Gastroesophageal sphincter (tissue), 3 donors: ENCODE results near the gene TRIM65.
A peak's percentile ranks its signal among the peaks of the same experiment; 100 is the strongest.

ENCODE experiments used
- EP300 ChIP-seq: sonication (generic); formaldehyde crosslinking; IDR thresholded peaks from one replicate; pipeline ENCODE4 v1.6.1; 2017; ENCODE audit warnings: antibody characterized with exemption, mild to moderate bottlenecking
- POLR2A ChIP-seq, 2 donors: fragments of 450-650 bp; IDR thresholded peaks; one replicate each; pipeline ENCODE4 v1.6.1; 2017; ENCODE audit warnings: antibody characterized with exemption in 2 of 2, mild to moderate bottlenecking in 2 of 2, moderate library complexity in 1 of 2
- POLR2AphosphoS5 ChIP-seq: sonication (generic); formaldehyde crosslinking; IDR thresholded peaks from one replicate; pipeline ENCODE4 v1.6.1; 2017; ENCODE audit warnings: antibody characterized with exemption
- TF ChIP-seq, protein P1 (sequence below), 4 experiments: fragments of 200-600 bp in 2 of 4; fragments of 450-650 bp in 2 of 4; sonication (generic) in 1 of 4; IDR thresholded peaks; one replicate each; pipeline ENCODE4 v1.5.1; 2017 to 2019; ENCODE audit warnings: antibody characterized with exemption in 4 of 4, mild to moderate bottlenecking in 2 of 4, moderate library complexity in 2 of 4

DNA sequence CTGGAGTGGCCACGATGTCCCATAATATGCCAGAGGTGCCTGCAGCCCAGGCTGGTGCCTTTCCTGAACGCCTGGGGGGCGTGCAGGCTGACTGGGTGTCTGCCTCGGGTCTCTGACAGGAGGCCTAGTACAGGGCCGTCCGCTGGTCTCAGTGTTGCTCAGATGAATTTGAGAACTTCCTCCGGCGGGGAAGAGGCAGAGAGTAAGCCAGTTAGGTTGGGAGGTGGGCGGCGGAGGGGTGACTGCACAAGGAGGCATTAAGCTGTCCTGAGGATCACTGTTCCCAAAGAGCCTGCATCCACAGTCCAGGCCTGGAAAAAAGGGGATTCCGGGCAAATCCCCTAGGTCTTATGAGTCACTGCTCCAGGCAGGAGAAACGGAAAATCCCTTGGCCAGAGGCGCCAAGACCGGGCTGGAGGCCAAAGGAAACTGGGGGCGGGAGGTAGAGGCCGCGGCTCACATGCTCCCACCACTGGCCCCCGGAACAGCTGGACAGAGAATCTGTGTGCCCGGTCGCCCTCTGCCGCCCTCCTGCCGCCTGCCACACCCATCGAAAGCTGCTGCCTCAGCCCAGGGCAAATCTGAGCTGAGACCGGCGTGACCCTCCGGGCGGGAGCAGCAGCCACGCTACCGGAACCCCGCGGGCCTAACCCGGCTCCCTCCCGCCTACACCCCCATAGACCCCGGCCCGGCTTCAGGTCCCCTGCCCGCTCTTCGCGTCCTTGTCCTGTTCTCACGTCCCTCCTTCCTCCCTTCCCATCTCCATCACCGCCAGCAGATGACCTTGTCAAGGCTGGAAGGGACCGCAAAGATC is 19.6 kb downstream of the TRIM65 start:
- TF ChIP-seq, protein P1, sequence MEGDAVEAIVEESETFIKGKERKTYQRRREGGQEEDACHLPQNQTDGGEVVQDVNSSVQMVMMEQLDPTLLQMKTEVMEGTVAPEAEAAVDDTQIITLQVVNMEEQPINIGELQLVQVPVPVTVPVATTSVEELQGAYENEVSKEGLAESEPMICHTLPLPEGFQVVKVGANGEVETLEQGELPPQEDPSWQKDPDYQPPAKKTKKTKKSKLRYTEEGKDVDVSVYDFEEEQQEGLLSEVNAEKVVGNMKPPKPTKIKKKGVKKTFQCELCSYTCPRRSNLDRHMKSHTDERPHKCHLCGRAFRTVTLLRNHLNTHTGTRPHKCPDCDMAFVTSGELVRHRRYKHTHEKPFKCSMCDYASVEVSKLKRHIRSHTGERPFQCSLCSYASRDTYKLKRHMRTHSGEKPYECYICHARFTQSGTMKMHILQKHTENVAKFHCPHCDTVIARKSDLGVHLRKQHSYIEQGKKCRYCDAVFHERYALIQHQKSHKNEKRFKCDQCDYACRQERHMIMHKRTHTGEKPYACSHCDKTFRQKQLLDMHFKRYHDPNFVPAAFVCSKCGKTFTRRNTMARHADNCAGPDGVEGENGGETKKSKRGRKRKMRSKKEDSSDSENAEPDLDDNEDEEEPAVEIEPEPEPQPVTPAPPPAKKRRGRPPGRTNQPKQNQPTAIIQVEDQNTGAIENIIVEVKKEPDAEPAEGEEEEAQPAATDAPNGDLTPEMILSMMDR (IDR thresholded peaks at IDR 0.05), result peak in 2 of 4 experiments; percentile 21 to 51
- TF ChIP-seq POLR2A (IDR thresholded peaks at IDR 0.05) (peak in 1 of 2 donors; percentile 27), EP300 (no peak), POLR2AphosphoS5 (peak; percentile 98)
